ENCODE data around the gene SHCBP1L.

DNA sequence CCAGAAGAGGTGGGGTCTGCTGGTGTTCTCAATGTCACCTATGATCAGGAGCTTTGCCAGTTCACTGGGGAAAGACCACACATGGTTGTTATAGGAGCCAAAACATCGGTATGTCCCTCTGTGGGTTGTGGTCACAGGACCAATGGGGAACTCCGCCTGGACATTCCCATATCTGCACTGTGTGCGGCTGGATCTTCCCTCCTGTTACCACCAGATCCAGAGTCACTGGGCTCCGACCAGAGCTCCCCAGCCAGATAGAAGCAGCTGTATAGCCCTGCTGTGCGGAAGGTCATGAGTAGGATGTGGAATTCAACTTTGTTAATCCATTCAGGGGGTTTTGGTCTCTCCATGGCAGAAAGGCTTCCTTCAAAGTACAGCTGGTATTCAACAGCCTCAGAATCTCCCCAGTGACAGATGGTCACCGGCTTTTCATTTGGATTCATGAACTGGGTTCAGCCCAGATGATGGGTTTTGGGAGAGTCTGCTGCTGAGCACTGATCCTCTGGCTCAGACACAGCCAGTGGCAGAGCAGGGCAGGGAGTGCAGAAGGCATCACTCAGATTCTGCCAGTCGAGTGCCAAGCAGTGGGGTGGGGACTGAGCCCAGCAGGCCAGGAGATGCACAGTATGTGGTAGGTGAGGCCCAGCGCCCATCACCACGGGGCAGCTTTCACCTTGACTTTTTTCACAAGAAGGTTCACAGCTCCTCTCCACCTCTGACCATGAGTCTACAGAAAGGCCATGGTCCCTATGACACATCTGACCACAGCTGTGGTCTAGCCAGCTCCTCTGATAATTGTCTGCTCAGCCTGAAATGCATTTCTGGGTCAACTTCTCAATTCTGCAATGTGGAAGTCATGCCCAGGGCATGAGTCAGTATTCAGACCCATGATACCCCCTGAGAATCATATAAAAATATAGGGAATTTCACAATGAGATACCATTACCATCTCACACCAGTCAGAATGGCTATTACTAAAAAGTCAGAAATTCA lies 2.9 kb upstream of the SHCBP1L start:
- TF ChIP-seq, protein P1, sequence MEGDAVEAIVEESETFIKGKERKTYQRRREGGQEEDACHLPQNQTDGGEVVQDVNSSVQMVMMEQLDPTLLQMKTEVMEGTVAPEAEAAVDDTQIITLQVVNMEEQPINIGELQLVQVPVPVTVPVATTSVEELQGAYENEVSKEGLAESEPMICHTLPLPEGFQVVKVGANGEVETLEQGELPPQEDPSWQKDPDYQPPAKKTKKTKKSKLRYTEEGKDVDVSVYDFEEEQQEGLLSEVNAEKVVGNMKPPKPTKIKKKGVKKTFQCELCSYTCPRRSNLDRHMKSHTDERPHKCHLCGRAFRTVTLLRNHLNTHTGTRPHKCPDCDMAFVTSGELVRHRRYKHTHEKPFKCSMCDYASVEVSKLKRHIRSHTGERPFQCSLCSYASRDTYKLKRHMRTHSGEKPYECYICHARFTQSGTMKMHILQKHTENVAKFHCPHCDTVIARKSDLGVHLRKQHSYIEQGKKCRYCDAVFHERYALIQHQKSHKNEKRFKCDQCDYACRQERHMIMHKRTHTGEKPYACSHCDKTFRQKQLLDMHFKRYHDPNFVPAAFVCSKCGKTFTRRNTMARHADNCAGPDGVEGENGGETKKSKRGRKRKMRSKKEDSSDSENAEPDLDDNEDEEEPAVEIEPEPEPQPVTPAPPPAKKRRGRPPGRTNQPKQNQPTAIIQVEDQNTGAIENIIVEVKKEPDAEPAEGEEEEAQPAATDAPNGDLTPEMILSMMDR (IDR thresholded peaks at IDR 0.05 in 8 of 11, conservative IDR thresholded peaks at IDR 0.05 in 3 of 11) = no peak
- no peak for TF ChIP-seq POLR2A (IDR thresholded peaks at IDR 0.05)
